ENCODE measurements around the gene ZNF652.

ZNF652 gene

GRCh38 chr17:49387498-49388289 lies 25.6 kb upstream of the ZNF652 start:
- ChIA-PET POLR2A (no interaction called here), CTCF (interaction anchor here (0.6 to 17.2 kb wide), 10 partner anchors 9 to 68 kb away, joined by 3 to 249 read pairs (median 4); no protein-coding TSS in a partner anchor)
- Histone ChIP-seq H3K27ac (ENCODE audit: insufficient read depth in 1 of 2, low read depth in 1 of 2, low read length in 2 of 2, poor library complexity in 1 of 2, severe bottlenecking in 2 of 2) (no peak overlapping the region), H3K9me3 (ENCODE audit: control extremely low read depth in 1 of 5, control insufficient read depth in 4 of 5, insufficient read depth in 2 of 5, low read depth in 1 of 5, low read length in 4 of 5) (no peaks in the 10 kb centered on the region), H3K36me3 (ENCODE audit: control insufficient read depth in 4 of 4, insufficient read depth in 4 of 4, low read length in 3 of 4) (no peaks in the 10 kb centered on the region), H3K27me3 (replicated peaks in 2 of 5; ENCODE audit: control insufficient read depth in 4 of 5, insufficient read depth in 5 of 5, low read length in 4 of 5) (no peaks in the 10 kb centered on the region), H3K4me3 (ENCODE audit: control insufficient read depth in 1 of 7, extremely low read depth in 1 of 7, insufficient read depth in 4 of 7, low read depth in 2 of 7, low read length in 6 of 7) (no peak overlapping the region), H3K4me1 (ENCODE audit: control extremely low read depth in 1 of 4, control insufficient read depth in 4 of 4, insufficient read depth in 4 of 4, low read length in 3 of 4) (peaks cover 23 to 47% (median 38%) of the 10 kb centered on the region in 4 experiments)
- 90% methylated on average over 10 of the region's 11 CpGs for WGBS (ENCODE audit: insufficient coverage)
- DNase-seq: peak in 1 of 3 donors; percentile 48

DNA sequence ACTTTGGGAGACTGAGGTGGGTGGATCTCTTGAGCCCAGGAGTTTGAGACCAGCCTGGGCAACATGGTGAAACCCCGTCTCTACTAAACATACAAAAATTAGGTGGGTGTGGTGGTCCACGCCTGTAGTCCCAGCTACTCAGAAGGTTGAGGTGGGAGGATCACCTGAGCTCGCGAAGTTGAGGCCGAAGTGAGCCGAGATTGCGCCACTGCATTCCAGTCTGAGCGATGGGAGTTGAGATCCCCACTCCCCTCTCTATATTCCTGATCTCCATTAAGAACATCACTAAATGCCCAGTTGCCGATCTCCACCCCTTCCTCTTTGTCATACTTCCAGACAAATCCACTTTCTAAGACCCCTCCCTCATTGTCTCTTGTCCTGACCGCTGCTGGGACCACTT lies 24.3 kb upstream of the ZNF652 start:
- H3K27ac ChIP-seq (ENCODE audit: insufficient read depth in 1 of 2, low read depth in 1 of 2, low read length in 2 of 2, poor library complexity in 1 of 2, severe bottlenecking in 2 of 2): no peak overlapping the region
- H3K4me3 ChIP-seq (ENCODE audit: control insufficient read depth in 1 of 7, extremely low read depth in 1 of 7, insufficient read depth in 4 of 7, low read depth in 2 of 7, low read length in 6 of 7): no peak overlapping the region
- ChIA-PET POLR2A (no interaction called here), CTCF (interaction anchor here (0.6 to 17.2 kb wide), 8 partner anchors 10 to 170 kb away, joined by 3 to 249 read pairs (median 6); no protein-coding TSS in a partner anchor)
- no peaks in the 10 kb centered on the region for H3K27me3 ChIP-seq (replicated peaks in 2 of 5; ENCODE audit: control insufficient read depth in 4 of 5, insufficient read depth in 5 of 5, low read length in 4 of 5)
- DNase-seq: no peak
- no peaks in the 10 kb centered on the region for H3K9me3 ChIP-seq (ENCODE audit: control extremely low read depth in 1 of 5, control insufficient read depth in 4 of 5, insufficient read depth in 2 of 5, low read depth in 1 of 5, low read length in 4 of 5)
- 98% methylated on average over 10 of the region's 10 CpGs for WGBS (ENCODE audit: insufficient coverage)
- H3K36me3 ChIP-seq (ENCODE audit: control insufficient read depth in 4 of 4, insufficient read depth in 4 of 4, low read length in 3 of 4): no peaks in the 10 kb centered on the region
- H3K4me1 ChIP-seq (ENCODE audit: control extremely low read depth in 1 of 4, control insufficient read depth in 4 of 4, insufficient read depth in 4 of 4, low read length in 3 of 4): peaks cover 23 to 44% (median 37%) of the 10 kb centered on the region in 4 experiments

GRCh38 chr17:49384951-49385350 lies 22.9 kb upstream of the ZNF652 start:
- no CpG with 5 or more reads among the region's 4 CpGs for WGBS (ENCODE audit: insufficient coverage)
- no peaks in the 10 kb centered on the region for H3K9me3 ChIP-seq (ENCODE audit: control extremely low read depth in 1 of 5, control insufficient read depth in 4 of 5, insufficient read depth in 2 of 5, low read depth in 1 of 5, low read length in 4 of 5)
- no peak for DNase-seq
- peaks cover 14 to 31% (median 24%) of the 10 kb centered on the region in 4 experiments for H3K4me1 ChIP-seq (ENCODE audit: control extremely low read depth in 1 of 4, control insufficient read depth in 4 of 4, insufficient read depth in 4 of 4, low read length in 3 of 4)
- POLR2A ChIA-PET: no interaction called here
- H3K4me3 ChIP-seq (ENCODE audit: control insufficient read depth in 1 of 7, extremely low read depth in 1 of 7, insufficient read depth in 4 of 7, low read depth in 2 of 7, low read length in 6 of 7): no peak overlapping the region
- CTCF ChIA-PET: interaction anchor here (0.9 to 2.4 kb wide), 3 partner anchors 9 to 55 kb away, joined by 3 to 7 read pairs (median 3); no protein-coding TSS in a partner anchor
- no peak overlapping the region for H3K27ac ChIP-seq (ENCODE audit: insufficient read depth in 1 of 2, low read depth in 1 of 2, low read length in 2 of 2, poor library complexity in 1 of 2, severe bottlenecking in 2 of 2)
- no peaks in the 10 kb centered on the region for H3K27me3 ChIP-seq (replicated peaks in 2 of 5; ENCODE audit: control insufficient read depth in 4 of 5, insufficient read depth in 5 of 5, low read length in 4 of 5)
- no peaks in the 10 kb centered on the region for H3K36me3 ChIP-seq (ENCODE audit: control insufficient read depth in 4 of 4, insufficient read depth in 4 of 4, low read length in 3 of 4)

GRCh38 chr17:49383060-49383459 lies 21.0 kb upstream of the ZNF652 start:
- no peak for DNase-seq
- ChIA-PET CTCF (interaction anchor here (1.0 to 3.3 kb wide), 3 partner anchors 15 to 72 kb away, joined by 3 to 22 read pairs (median 5); no protein-coding TSS in a partner anchor), POLR2A (no interaction called here)
- Histone ChIP-seq H3K4me1 (ENCODE audit: control extremely low read depth in 1 of 4, control insufficient read depth in 4 of 4, insufficient read depth in 4 of 4, low read length in 3 of 4) (peaks cover 4 to 16% (median 8%) of the 10 kb centered on the region in 4 experiments), H3K4me3 (ENCODE audit: control insufficient read depth in 1 of 7, extremely low read depth in 1 of 7, insufficient read depth in 4 of 7, low read depth in 2 of 7, low read length in 6 of 7) (no peak overlapping the region), H3K27me3 (replicated peaks in 2 of 5; ENCODE audit: control insufficient read depth in 4 of 5, insufficient read depth in 5 of 5, low read length in 4 of 5) (no peaks in the 10 kb centered on the region), H3K27ac (ENCODE audit: insufficient read depth in 1 of 2, low read depth in 1 of 2, low read length in 2 of 2, poor library complexity in 1 of 2, severe bottlenecking in 2 of 2) (no peak overlapping the region), H3K36me3 (ENCODE audit: control insufficient read depth in 4 of 4, insufficient read depth in 4 of 4, low read length in 3 of 4) (no peaks in the 10 kb centered on the region), H3K9me3 (ENCODE audit: control extremely low read depth in 1 of 5, control insufficient read depth in 4 of 5, insufficient read depth in 2 of 5, low read depth in 1 of 5, low read length in 4 of 5) (peaks cover 0 to 6% (median 0%) of the 10 kb centered on the region in 5 experiments)
- 95% methylated on average over 10 of the region's 10 CpGs for WGBS (ENCODE audit: insufficient coverage)

DNA sequence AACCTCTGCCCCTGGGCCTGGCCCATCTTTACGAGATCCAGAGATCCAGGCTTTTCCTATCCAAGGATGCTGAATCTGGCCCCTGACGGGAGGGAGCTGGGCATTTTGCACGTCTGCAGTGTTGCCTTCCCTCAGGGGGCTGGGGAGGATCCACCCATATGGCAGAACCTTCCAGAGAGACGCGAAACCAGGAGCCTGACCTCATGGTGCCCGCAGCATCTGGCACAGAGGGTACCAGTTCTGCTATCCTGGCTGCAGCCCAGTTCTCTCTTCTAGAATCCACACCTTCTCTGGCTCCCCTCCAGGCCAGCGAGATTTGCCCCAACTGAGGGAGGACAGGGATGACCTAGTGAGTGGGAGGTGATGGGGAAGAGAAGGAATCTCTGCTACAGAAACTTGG lies 20.5 kb upstream of the ZNF652 start:
- POLR2A ChIA-PET: no interaction called here
- Histone ChIP-seq H3K27me3 (replicated peaks in 2 of 5; ENCODE audit: control insufficient read depth in 4 of 5, insufficient read depth in 5 of 5, low read length in 4 of 5) (no peaks in the 10 kb centered on the region), H3K27ac (ENCODE audit: insufficient read depth in 1 of 2, low read depth in 1 of 2, low read length in 2 of 2, poor library complexity in 1 of 2, severe bottlenecking in 2 of 2) (no peak overlapping the region), H3K36me3 (ENCODE audit: control insufficient read depth in 4 of 4, insufficient read depth in 4 of 4, low read length in 3 of 4) (no peaks in the 10 kb centered on the region), H3K4me3 (ENCODE audit: control insufficient read depth in 1 of 7, extremely low read depth in 1 of 7, insufficient read depth in 4 of 7, low read depth in 2 of 7, low read length in 6 of 7) (no peak overlapping the region), H3K4me1 (ENCODE audit: control extremely low read depth in 1 of 4, control insufficient read depth in 4 of 4, insufficient read depth in 4 of 4, low read length in 3 of 4) (peaks cover 0 to 11% (median 4%) of the 10 kb centered on the region in 4 experiments), H3K9me3 (ENCODE audit: control extremely low read depth in 1 of 5, control insufficient read depth in 4 of 5, insufficient read depth in 2 of 5, low read depth in 1 of 5, low read length in 4 of 5) (peaks cover 0 to 9% (median 0%) of the 10 kb centered on the region in 5 experiments)
- DNase-seq: no peak
- CTCF ChIA-PET: interaction anchor here (1.0 to 3.3 kb wide), 3 partner anchors 14 to 71 kb away, joined by 3 to 22 read pairs (median 5); no protein-coding TSS in a partner anchor
- 100% methylated on average over 2 of the region's 7 CpGs for WGBS (ENCODE audit: insufficient coverage)

DNA sequence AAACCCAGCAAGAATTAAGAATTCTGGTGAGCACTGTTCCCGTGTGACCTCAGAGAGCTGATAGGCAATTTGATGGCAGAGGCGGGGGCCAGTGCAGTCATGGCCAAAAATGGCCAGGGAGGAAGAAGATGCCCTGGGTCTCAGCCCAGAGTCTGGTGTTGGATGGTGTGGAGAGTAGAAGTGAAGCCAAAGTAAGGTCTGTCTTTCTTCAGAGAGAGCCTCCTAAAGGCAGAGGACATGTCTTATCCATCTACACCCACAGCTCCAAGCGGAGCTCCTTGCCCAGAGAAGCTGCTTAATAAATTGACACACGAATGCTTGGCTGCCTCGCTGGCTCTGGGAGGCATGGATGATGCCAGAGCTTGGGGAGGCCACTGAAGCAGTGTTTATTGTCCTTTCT lies 19.7 kb upstream of the ZNF652 start:
- Histone ChIP-seq H3K4me1 (ENCODE audit: control extremely low read depth in 1 of 4, control insufficient read depth in 4 of 4, insufficient read depth in 4 of 4, low read length in 3 of 4) (peaks cover 0 to 8% (median 0%) of the 10 kb centered on the region in 4 experiments), H3K27me3 (replicated peaks in 2 of 5; ENCODE audit: control insufficient read depth in 4 of 5, insufficient read depth in 5 of 5, low read length in 4 of 5) (no peaks in the 10 kb centered on the region), H3K27ac (ENCODE audit: insufficient read depth in 1 of 2, low read depth in 1 of 2, low read length in 2 of 2, poor library complexity in 1 of 2, severe bottlenecking in 2 of 2) (no peak overlapping the region), H3K36me3 (ENCODE audit: control insufficient read depth in 4 of 4, insufficient read depth in 4 of 4, low read length in 3 of 4) (no peaks in the 10 kb centered on the region), H3K4me3 (ENCODE audit: control insufficient read depth in 1 of 7, extremely low read depth in 1 of 7, insufficient read depth in 4 of 7, low read depth in 2 of 7, low read length in 6 of 7) (no peak overlapping the region), H3K9me3 (ENCODE audit: control extremely low read depth in 1 of 5, control insufficient read depth in 4 of 5, insufficient read depth in 2 of 5, low read depth in 1 of 5, low read length in 4 of 5) (peaks cover 0 to 9% (median 0%) of the 10 kb centered on the region in 5 experiments)
- no peak for DNase-seq
- POLR2A ChIA-PET: no interaction called here
- WGBS (ENCODE audit: insufficient coverage): 100% methylated on average over 2 of the region's 5 CpGs
- CTCF ChIA-PET: interaction anchor here (0.6 to 3.3 kb wide), 3 partner anchors 12 to 28 kb away, joined by 3 to 22 read pairs (median 5); no protein-coding TSS in a partner anchor

DNA sequence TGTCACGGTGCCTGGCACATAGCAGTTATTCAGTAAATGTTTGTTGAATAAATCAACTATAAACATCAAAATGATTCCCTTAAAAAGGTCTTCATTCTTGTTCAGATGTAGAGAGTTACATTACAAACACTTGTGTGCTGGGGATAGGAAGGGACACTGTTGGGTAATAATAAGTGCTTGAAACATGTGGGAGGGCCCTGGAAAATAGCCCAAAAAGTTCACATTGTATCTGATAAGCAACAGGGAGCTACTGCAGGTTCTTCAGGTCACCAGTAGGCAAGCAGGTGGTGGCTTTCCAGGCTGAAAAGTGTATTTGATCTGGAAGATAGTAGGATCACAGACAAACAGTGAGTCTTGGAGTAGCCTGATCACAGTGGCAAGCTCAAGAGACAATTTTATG lies 19.0 kb upstream of the ZNF652 start:
- H3K4me1 ChIP-seq (ENCODE audit: control extremely low read depth in 1 of 4, control insufficient read depth in 4 of 4, insufficient read depth in 4 of 4, low read length in 3 of 4): peaks cover 0 to 8% (median 0%) of the 10 kb centered on the region in 4 experiments
- H3K27ac ChIP-seq (ENCODE audit: insufficient read depth in 1 of 2, low read depth in 1 of 2, low read length in 2 of 2, poor library complexity in 1 of 2, severe bottlenecking in 2 of 2): no peak overlapping the region
- no peak for DNase-seq
- WGBS (ENCODE audit: insufficient coverage): no CpG with 5 or more reads among the region's 1 CpG
- H3K9me3 ChIP-seq (ENCODE audit: control extremely low read depth in 1 of 5, control insufficient read depth in 4 of 5, insufficient read depth in 2 of 5, low read depth in 1 of 5, low read length in 4 of 5): peaks cover 0 to 9% (median 0%) of the 10 kb centered on the region in 5 experiments
- H3K4me3 ChIP-seq (ENCODE audit: control insufficient read depth in 1 of 7, extremely low read depth in 1 of 7, insufficient read depth in 4 of 7, low read depth in 2 of 7, low read length in 6 of 7): no peak overlapping the region
- ChIA-PET POLR2A (interaction anchor here (0.6 kb wide), 3 partner anchors 12 to 19 kb away, joined by 3 to 6 read pairs (median 4); partner anchors contain the start of gene ZNF652), CTCF (interaction anchor here (1.0 to 3.3 kb wide), 4 partner anchors 13 to 65 kb away, joined by 3 to 22 read pairs (median 4); no protein-coding TSS in a partner anchor)
- H3K27me3 ChIP-seq (replicated peaks in 2 of 5; ENCODE audit: control insufficient read depth in 4 of 5, insufficient read depth in 5 of 5, low read length in 4 of 5): no peaks in the 10 kb centered on the region
- H3K36me3 ChIP-seq (ENCODE audit: control insufficient read depth in 4 of 4, insufficient read depth in 4 of 4, low read length in 3 of 4): no peaks in the 10 kb centered on the region
